Measurements from ENCODE around the gene UBXN10. TPM values are rescaled to one million over a fixed set of nuclear protein-coding genes. Genes with fewer than 3 reads are reported as not detected.

UBXN10 gene
- 2.8 and 3.1 TPM in 2 replicates for total RNA-seq
- long read RNA-seq, full-length matches to known transcripts, result 20 of 27 reads
- long read RNA-seq, partial matches to known transcripts, result 0 of 27 reads
- long read RNA-seq, other reads (novel, unspliced or antisense), result 7 of 27 reads

GRCh38 chr1:20185834-20186782, at the start of gene UBXN10, which contains the start of gene PLA2G2C:
UBXN10 (plus strand) TSS chr1:20186096; CDS start chr1:20190562, 4,466 bp downstream.
PLA2G2C (minus strand) TSS chr1:20186518; CDS start chr1:20177363, 9,155 bp downstream.
- no peaks in the 10 kb centered on the region for H3K9me3 Mint-ChIP-seq (ENCODE audit: low read depth)
- peak; percentile 53 for DNase-seq (ENCODE audit: low spot score, unreplicated experiment)
- peaks cover 25% of the 10 kb centered on the region for H3K27me3 Mint-ChIP-seq
- H3K27ac Mint-ChIP-seq, result no peak within 1 kb of the TSS
- H3K4me1 Mint-ChIP-seq (ENCODE audit: low read depth), result peaks cover 29% of the 10 kb centered on the region
- TF ChIP-seq CTCF (IDR thresholded peaks at IDR 0.05; ENCODE audit: unreplicated experiment), result no peak
- peaks cover 1% of the 10 kb centered on the region for H3K36me3 Mint-ChIP-seq (ENCODE audit: insufficient read depth)
- peak within 1 kb of the TSS; percentile 81 for H3K4me3 Mint-ChIP-seq (ENCODE audit: low read depth)

- TF ChIP-seq CTCF (IDR thresholded peaks at IDR 0.05; ENCODE audit: unreplicated experiment), result no peak
- Mint-ChIP-seq H3K4me3 (ENCODE audit: low read depth) (no peak overlapping the region), H3K4me1 (ENCODE audit: low read depth) (peaks cover 6% of the 10 kb centered on the region), H3K36me3 (ENCODE audit: insufficient read depth) (no peaks in the 10 kb centered on the region), H3K9me3 (ENCODE audit: low read depth) (peaks cover 7% of the 10 kb centered on the region), H3K27ac (no peak overlapping the region), H3K27me3 (peaks cover 17% of the 10 kb centered on the region)
- DNase-seq (ENCODE audit: low spot score, unreplicated experiment), result no peak
Measured at GRCh38 chr1:20136249-20136648, 49.6 kb upstream of the UBXN10 start.

GRCh38 chr1:20137055-20137454, 48.8 kb upstream of the UBXN10 start:
- H3K4me3 Mint-ChIP-seq (ENCODE audit: low read depth), result no peak overlapping the region
- H3K27ac Mint-ChIP-seq, result no peak overlapping the region
- H3K27me3 Mint-ChIP-seq, result peaks cover 13% of the 10 kb centered on the region
- TF ChIP-seq CTCF (IDR thresholded peaks at IDR 0.05; ENCODE audit: unreplicated experiment), result no peak
- H3K4me1 Mint-ChIP-seq (ENCODE audit: low read depth), result peaks cover 6% of the 10 kb centered on the region
- peaks cover 6% of the 10 kb centered on the region for H3K9me3 Mint-ChIP-seq (ENCODE audit: low read depth)
- H3K36me3 Mint-ChIP-seq (ENCODE audit: insufficient read depth), result no peaks in the 10 kb centered on the region
- no peak for DNase-seq (ENCODE audit: low spot score, unreplicated experiment)

GRCh38 chr1:20137604-20138003, 48.3 kb upstream of the UBXN10 start:
- H3K27ac Mint-ChIP-seq, result no peak overlapping the region
- no peak overlapping the region for H3K4me3 Mint-ChIP-seq (ENCODE audit: low read depth)
- H3K9me3 Mint-ChIP-seq (ENCODE audit: low read depth), result peaks cover 4% of the 10 kb centered on the region
- peaks cover 16% of the 10 kb centered on the region for H3K27me3 Mint-ChIP-seq
- H3K4me1 Mint-ChIP-seq (ENCODE audit: low read depth), result peaks cover 6% of the 10 kb centered on the region
- no peaks in the 10 kb centered on the region for H3K36me3 Mint-ChIP-seq (ENCODE audit: insufficient read depth)
- TF ChIP-seq CTCF (IDR thresholded peaks at IDR 0.05; ENCODE audit: unreplicated experiment), result no peak
- DNase-seq (ENCODE audit: low spot score, unreplicated experiment), result no peak

GRCh38 chr1:20138346-20138745, 47.5 kb upstream of the UBXN10 start:
- H3K4me3 Mint-ChIP-seq (ENCODE audit: low read depth), result no peak overlapping the region
- H3K27ac Mint-ChIP-seq, result no peak overlapping the region
- no peak for TF ChIP-seq CTCF (IDR thresholded peaks at IDR 0.05; ENCODE audit: unreplicated experiment)
- H3K9me3 Mint-ChIP-seq (ENCODE audit: low read depth), result peaks cover 4% of the 10 kb centered on the region
- peaks cover 17% of the 10 kb centered on the region for H3K27me3 Mint-ChIP-seq
- DNase-seq (ENCODE audit: low spot score, unreplicated experiment), result no peak
- no peaks in the 10 kb centered on the region for H3K36me3 Mint-ChIP-seq (ENCODE audit: insufficient read depth)
- peaks cover 6% of the 10 kb centered on the region for H3K4me1 Mint-ChIP-seq (ENCODE audit: low read depth)
